Fibroblast of the aortic adventitia (primary cell): ENCODE results near the gene CDON. TPM values are rescaled to one million over a fixed set of nuclear protein-coding genes. Genes with fewer than 3 reads are reported as not detected.

ENCODE experiments used
- DNase-seq: peaks from one replicate; pipeline ENCODE4 v3.0.0-alpha.2; 2010; ENCODE audit warnings: low read depth
- H3K4me3 ChIP-seq: 2 replicates; pipeline ENCODE4 v1.5.1; 2011; ENCODE audit warnings: low read depth, mild to moderate bottlenecking, control low read depth, low read length, moderate library complexity
- total RNA-seq: library from RNA; depleted of rRNA; stranded (reverse); fragments of >200 nt; gene quantifications from 2 replicates; pipeline ENCODE4 v1.2.3, GENCODE V29; 2012; ENCODE audit warnings: low replicate concordance
- TF ChIP-seq, protein P1 (sequence below): IDR thresholded peaks from 2 replicates; pipeline ENCODE4 v1.5.1; 2011; ENCODE audit warnings: mild to moderate bottlenecking, low read length, control low read depth, inconsistent platforms; ENCODE audit not compliant: insufficient read depth

Gene CDON
- total RNA-seq, 1 donor = 54.4 TPM

DNA sequence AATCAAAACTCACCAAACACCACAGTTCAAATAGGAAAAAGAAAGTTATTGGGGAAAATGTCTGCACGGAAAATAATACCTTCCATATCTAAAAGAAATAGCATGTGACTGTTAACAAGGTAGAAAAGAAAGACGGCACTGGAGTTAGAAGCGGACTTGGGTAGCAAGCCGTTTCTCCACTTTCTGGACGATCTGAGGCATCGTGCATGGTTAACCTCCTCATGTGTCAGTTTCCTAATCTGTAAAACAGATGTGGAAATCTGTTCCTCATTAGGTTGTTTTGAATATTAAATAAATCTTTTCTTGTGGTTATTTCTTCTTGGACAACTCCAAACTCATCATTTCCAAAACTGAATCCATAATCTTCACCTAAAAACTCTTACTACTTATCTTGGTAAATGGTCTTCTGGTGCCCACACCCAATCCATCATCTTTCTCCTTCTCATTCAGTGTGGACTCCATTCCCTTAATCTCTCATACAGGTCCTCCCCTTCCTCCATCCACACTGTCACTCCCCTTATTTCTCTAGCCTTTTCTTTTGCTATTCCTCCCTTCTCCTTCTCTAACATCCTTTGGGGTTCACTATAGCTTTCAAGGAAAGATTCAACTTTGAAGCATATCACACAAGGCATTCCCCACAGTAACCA lies 63.3 kb downstream of the CDON start:
- DNase-seq = peak; percentile 64
- no peak overlapping the region for H3K4me3 ChIP-seq
- TF ChIP-seq, protein P1, sequence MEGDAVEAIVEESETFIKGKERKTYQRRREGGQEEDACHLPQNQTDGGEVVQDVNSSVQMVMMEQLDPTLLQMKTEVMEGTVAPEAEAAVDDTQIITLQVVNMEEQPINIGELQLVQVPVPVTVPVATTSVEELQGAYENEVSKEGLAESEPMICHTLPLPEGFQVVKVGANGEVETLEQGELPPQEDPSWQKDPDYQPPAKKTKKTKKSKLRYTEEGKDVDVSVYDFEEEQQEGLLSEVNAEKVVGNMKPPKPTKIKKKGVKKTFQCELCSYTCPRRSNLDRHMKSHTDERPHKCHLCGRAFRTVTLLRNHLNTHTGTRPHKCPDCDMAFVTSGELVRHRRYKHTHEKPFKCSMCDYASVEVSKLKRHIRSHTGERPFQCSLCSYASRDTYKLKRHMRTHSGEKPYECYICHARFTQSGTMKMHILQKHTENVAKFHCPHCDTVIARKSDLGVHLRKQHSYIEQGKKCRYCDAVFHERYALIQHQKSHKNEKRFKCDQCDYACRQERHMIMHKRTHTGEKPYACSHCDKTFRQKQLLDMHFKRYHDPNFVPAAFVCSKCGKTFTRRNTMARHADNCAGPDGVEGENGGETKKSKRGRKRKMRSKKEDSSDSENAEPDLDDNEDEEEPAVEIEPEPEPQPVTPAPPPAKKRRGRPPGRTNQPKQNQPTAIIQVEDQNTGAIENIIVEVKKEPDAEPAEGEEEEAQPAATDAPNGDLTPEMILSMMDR = no peak

GRCh38 chr11:125998267-125998666 lies 64.4 kb downstream of the CDON start:
- TF ChIP-seq, protein P1 = no peak
- DNase-seq = no peak

GRCh38 chr11:125995313-125995712 lies 67.4 kb downstream of the CDON start:
- no peak overlapping the region for H3K4me3 ChIP-seq
- TF ChIP-seq, protein P1 = no peak
- no peak for DNase-seq

More at GRCh38 chr11:125998267-125998666, 64.4 kb downstream of the CDON start:
- H3K4me3 ChIP-seq = no peak overlapping the region

DNA sequence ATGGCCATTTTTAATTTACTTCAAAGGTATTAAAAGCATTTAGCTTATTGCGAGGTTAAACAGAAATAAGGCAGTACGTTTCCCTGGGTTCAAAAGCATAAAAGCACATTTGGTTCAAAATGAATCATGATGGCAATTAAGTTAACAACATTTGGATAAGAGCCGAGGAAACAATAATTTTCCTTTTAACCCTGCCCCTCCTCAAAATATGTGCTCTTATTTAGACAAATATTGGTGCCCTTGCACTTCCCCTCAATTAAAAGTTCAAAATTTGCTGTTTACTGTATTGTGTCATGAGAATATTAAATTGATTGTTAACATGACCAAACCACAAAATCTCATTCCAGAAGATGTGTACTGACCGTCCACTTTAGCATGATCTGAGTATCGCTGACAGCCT lies 68.2 kb downstream of the CDON start:
- no peak overlapping the region for H3K4me3 ChIP-seq
- DNase-seq = no peak
- TF ChIP-seq, protein P1 = no peak

GRCh38 chr11:125992893-125993292 lies 69.8 kb downstream of the CDON start:
- H3K4me3 ChIP-seq = no peak overlapping the region
- no peak for DNase-seq
- TF ChIP-seq, protein P1 = no peak

- H3K4me3 ChIP-seq = no peak overlapping the region
- TF ChIP-seq, protein P1 = no peak
- peak; percentile 83 for DNase-seq
Observed at GRCh38 chr11:125990244-125990643, 72.4 kb downstream of the CDON start.
